MM.1S (cell line): ENCODE data around the gene CDKN2B-AS1.

Experiments used
- DNase-seq: peaks from one replicate; pipeline ENCODE4 v3.0.0-alpha.2; 2015
- H2AFZ ChIP-seq: fragments of 300-600 bp; sonication (generic); 2 replicates; pipeline ENCODE4 v1.6.0; 2016; ENCODE audit warnings: antibody characterized with exemption, low read length
- H3F3A ChIP-seq: fragments of 300-600 bp; sonication (generic); 2 replicates; pipeline ENCODE4 v1.6.1; 2016; ENCODE audit warnings: mild to moderate bottlenecking, antibody characterized with exemption, low read length, moderate library complexity, mixed read lengths; ENCODE audit not compliant: insufficient read depth
- H3K27ac ChIP-seq: fragments of 300-600 bp; sonication (generic); 2 replicates; pipeline ENCODE4 v1.5.1; 2016; ENCODE audit warnings: mild to moderate bottlenecking, low read length
- H3K27me3 ChIP-seq: fragments of 300-600 bp; sonication (generic); replicated peaks from 2 replicates; pipeline ENCODE4 v1.6.0; 2016; ENCODE audit warnings: low read length; ENCODE audit not compliant: insufficient read depth
- H3K36me3 ChIP-seq: fragments of 300-600 bp; sonication (generic); replicated peaks from 2 replicates; pipeline ENCODE4 v1.6.1; 2016; ENCODE audit warnings: mild to moderate bottlenecking, low read length, mixed read lengths; ENCODE audit not compliant: insufficient read depth
- H3K4me1 ChIP-seq: fragments of 300-600 bp; sonication (generic); 2 replicates; pipeline ENCODE4 v1.6.1; 2016; ENCODE audit warnings: low read length, mixed read lengths
- H3K4me2 ChIP-seq: fragments of 300-600 bp; sonication (generic); 2 replicates; pipeline ENCODE4 v1.6.0; 2016; ENCODE audit warnings: low read depth, low read length
- H3K4me3 ChIP-seq: fragments of 300-600 bp; sonication (generic); 2 replicates; pipeline ENCODE4 v1.5.1; 2016; ENCODE audit warnings: low read length, mixed read lengths
- H3K79me2 ChIP-seq: fragments of 300-600 bp; sonication (generic); 2 replicates; pipeline ENCODE4 v1.6.1; 2016; ENCODE audit warnings: mixed run types, low read length, mixed read lengths
- H3K9ac ChIP-seq: fragments of 300-600 bp; sonication (generic); 2 replicates; pipeline ENCODE4 v1.6.1; 2016; ENCODE audit warnings: low read length, mixed read lengths
- H3K9me2 ChIP-seq: fragments of 300-600 bp; sonication (generic); replicated peaks from 2 replicates; pipeline ENCODE4 v1.6.1; 2016; ENCODE audit warnings: mild to moderate bottlenecking, low read length, mixed read lengths; ENCODE audit not compliant: insufficient read depth
- H3K9me3 ChIP-seq: fragments of 300-600 bp; sonication (generic); replicated peaks from 2 replicates; pipeline ENCODE4 v1.6.1; 2016; ENCODE audit warnings: mild to moderate bottlenecking, low read length, mixed read lengths; ENCODE audit not compliant: insufficient read depth
- H4K20me1 ChIP-seq: fragments of 300-600 bp; sonication (generic); 2 replicates; pipeline ENCODE4 v1.6.1; 2016; ENCODE audit warnings: mild to moderate bottlenecking, low read length, moderate library complexity, mixed read lengths; ENCODE audit not compliant: insufficient read depth
- CTCF ChIP-seq: fragments of 300-600 bp; sonication (generic); IDR thresholded peaks from 2 replicates; pipeline ENCODE4 v1.5.1; 2016; ENCODE audit warnings: antibody characterized with exemption, low read length, mixed read lengths
- EZH2 ChIP-seq: fragments of 300-600 bp; sonication (generic); optimal IDR thresholded peaks from 2 replicates; pipeline ENCODE3; 2017; ENCODE audit warnings: low read depth, mild to moderate bottlenecking, antibody characterized with exemption, low read length, mixed read lengths
- EZH2phosphoT487 ChIP-seq: fragments of 300-600 bp; sonication (generic); IDR thresholded peaks from 2 replicates; pipeline ENCODE4 v1.6.1; 2018; ENCODE audit warnings: antibody characterized with exemption, low read length

CDKN2B-AS1 gene

GRCh38 chr9:22157276-22157675, 162.7 kb downstream of the CDKN2B-AS1 start:
- Histone ChIP-seq H2AFZ (no peak overlapping the region), H3K4me3 (no peak overlapping the region), H3K4me1 (no peaks in the 10 kb centered on the region), H3K9me2 (no peaks in the 10 kb centered on the region), H3K9ac (no peak overlapping the region), H3K27me3 (no peaks in the 10 kb centered on the region), H3K9me3 (no peaks in the 10 kb centered on the region), H4K20me1 (no peaks in the 10 kb centered on the region), H3K36me3 (no peaks in the 10 kb centered on the region), H3K27ac (no peak overlapping the region), H3K4me2 (no peak overlapping the region), H3K79me2 (no peaks in the 10 kb centered on the region), H3F3A (no peaks in the 10 kb centered on the region)
- no peak for TF ChIP-seq CTCF
- TF ChIP-seq EZH2: no peak
- no peak for TF ChIP-seq EZH2phosphoT487
- no peak for DNase-seq

- H3K4me1 ChIP-seq: no peaks in the 10 kb centered on the region
- no peaks in the 10 kb centered on the region for H4K20me1 ChIP-seq
- H3K27ac ChIP-seq: no peak overlapping the region
- H3K9me3 ChIP-seq: no peaks in the 10 kb centered on the region
- H3K9ac ChIP-seq: no peak overlapping the region
- no peak overlapping the region for H2AFZ ChIP-seq
- H3F3A ChIP-seq: no peaks in the 10 kb centered on the region
- no peaks in the 10 kb centered on the region for H3K36me3 ChIP-seq
- H3K79me2 ChIP-seq: no peaks in the 10 kb centered on the region
- DNase-seq: no peak
- no peak for TF ChIP-seq CTCF
- TF ChIP-seq EZH2phosphoT487: no peak
- H3K4me2 ChIP-seq: no peak overlapping the region
- H3K4me3 ChIP-seq: no peak overlapping the region
- no peaks in the 10 kb centered on the region for H3K9me2 ChIP-seq
- H3K27me3 ChIP-seq: no peaks in the 10 kb centered on the region
These were observed 163.2 kb downstream of the CDKN2B-AS1 start for GRCh38 chr9:22157828-22158227.

- no peak overlapping the region for H3K4me2 ChIP-seq
These were observed 163.7 kb downstream of the CDKN2B-AS1 start for GRCh38 chr9:22158271-22158670.

More at GRCh38 chr9:22158271-22158670, 163.7 kb downstream of the CDKN2B-AS1 start:
- no peaks in the 10 kb centered on the region for H3K79me2 ChIP-seq
- no peaks in the 10 kb centered on the region for H3K4me1 ChIP-seq
- H3K36me3 ChIP-seq: no peaks in the 10 kb centered on the region
- H3K27ac ChIP-seq: no peak overlapping the region
- H3K9me2 ChIP-seq: no peaks in the 10 kb centered on the region
- no peak overlapping the region for H3K4me3 ChIP-seq
- no peak for DNase-seq
- no peaks in the 10 kb centered on the region for H3K9me3 ChIP-seq
- H4K20me1 ChIP-seq: no peaks in the 10 kb centered on the region
- no peak overlapping the region for H2AFZ ChIP-seq
- no peaks in the 10 kb centered on the region for H3K27me3 ChIP-seq
- TF ChIP-seq EZH2 (no peak), CTCF (no peak), EZH2phosphoT487 (no peak)
- H3F3A ChIP-seq: no peaks in the 10 kb centered on the region
- H3K9ac ChIP-seq: no peak overlapping the region
